ENCODE data around the gene CCDC14. TPM values are rescaled to one million over a fixed set of nuclear protein-coding genes. Genes with fewer than 3 reads are reported as not detected.

CCDC14 gene
- total and polyA plus RNA-seq, 5 donors from 2014 or later: 4.1 to 50.5 (median 9.0) TPM

DNA sequence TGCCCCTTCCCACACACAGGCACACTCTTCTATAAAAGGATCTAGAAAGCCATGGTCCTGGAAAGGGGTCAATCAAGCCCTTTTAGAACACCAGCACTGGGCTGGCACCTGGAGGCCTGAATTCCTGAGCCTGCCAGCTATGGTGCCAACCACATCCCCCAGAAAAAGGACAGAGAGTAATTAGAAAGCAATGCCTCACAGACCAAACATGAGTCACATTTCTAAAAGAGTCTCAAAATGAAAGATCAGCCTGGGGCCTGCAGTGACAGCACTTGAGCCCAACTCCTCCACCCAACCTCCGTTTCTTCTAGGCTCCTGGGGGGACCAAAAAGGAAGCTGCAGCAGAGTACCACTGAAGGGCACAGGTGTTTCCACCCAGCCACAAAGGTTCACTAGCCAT, 91.0 kb downstream of the CCDC14 start:
- Mint-ChIP-seq H3K36me3 (no peaks in the 10 kb centered on the region), H3K4me3 (no peak overlapping the region), H3K27ac (no peak overlapping the region), H3K9me3 (peaks cover 0 to 2% (median 0%) of the 10 kb centered on the region in 7 donors), H3K4me1 (no peaks in the 10 kb centered on the region), H3K27me3 (peaks cover 14% of the 10 kb centered on the region)
- H3K27ac ChIP-seq (ENCODE audit: insufficient read depth, low read length, poor library complexity, severe bottlenecking): no peak overlapping the region
- DNase-seq (no peak), ATAC-seq (ENCODE audit: low read depth in 2 of 2) (no peak)
- no peak overlapping the region for H3K4me3 ChIP-seq (ENCODE audit: low read depth, low read length)
- H3K36me3 ChIP-seq (ENCODE audit: control insufficient read depth, insufficient read depth, low read length): no peaks in the 10 kb centered on the region
- H3K9me3 ChIP-seq (ENCODE audit: control insufficient read depth in 2 of 2, low read length in 2 of 2): no peaks in the 10 kb centered on the region
- H3K27me3 ChIP-seq (ENCODE audit: control insufficient read depth, insufficient read depth, low read length): peaks cover 1% of the 10 kb centered on the region
- H3K4me1 ChIP-seq (ENCODE audit: control insufficient read depth, insufficient read depth, low read length, poor library complexity, severe bottlenecking): no peaks in the 10 kb centered on the region

DNA sequence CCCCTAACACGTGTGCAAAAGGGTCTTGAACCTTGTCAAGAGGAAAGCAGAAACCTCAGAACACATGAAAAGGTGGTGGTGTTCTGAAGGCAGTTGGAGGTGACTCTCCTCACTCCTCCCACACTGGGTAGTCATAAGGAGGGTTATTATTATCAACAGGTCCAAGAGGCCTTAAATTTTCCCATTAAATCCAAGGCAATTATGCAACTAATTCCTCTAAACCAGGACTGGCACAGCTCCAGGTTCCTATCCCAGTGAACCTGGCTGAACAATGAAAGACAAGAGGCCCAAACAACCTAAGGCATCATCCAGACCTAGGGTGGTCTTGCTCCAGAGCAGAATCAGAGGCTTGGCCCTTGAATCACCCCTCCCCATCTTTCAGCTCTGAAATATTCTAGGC, 91.9 kb downstream of the CCDC14 start:
- H3K36me3 Mint-ChIP-seq: no peaks in the 10 kb centered on the region
- H3K27ac Mint-ChIP-seq: no peak overlapping the region
- no peaks in the 10 kb centered on the region for H3K4me1 Mint-ChIP-seq
- no peak overlapping the region for H3K4me3 Mint-ChIP-seq
- ATAC-seq (ENCODE audit: low read depth in 2 of 2) (no peak), DNase-seq (no peak)
- no peak overlapping the region for H3K4me3 ChIP-seq (ENCODE audit: low read depth, low read length)
- H3K27me3 ChIP-seq (ENCODE audit: control insufficient read depth, insufficient read depth, low read length): peaks cover 1% of the 10 kb centered on the region
- peaks cover 12% of the 10 kb centered on the region for H3K27me3 Mint-ChIP-seq
- peaks cover 0 to 2% (median 0%) of the 10 kb centered on the region in 7 donors for H3K9me3 Mint-ChIP-seq
- no peaks in the 10 kb centered on the region for H3K36me3 ChIP-seq (ENCODE audit: control insufficient read depth, insufficient read depth, low read length)
- no peaks in the 10 kb centered on the region for H3K9me3 ChIP-seq (ENCODE audit: control insufficient read depth in 2 of 2, low read length in 2 of 2)
- H3K27ac ChIP-seq (ENCODE audit: insufficient read depth, low read length, poor library complexity, severe bottlenecking): no peak overlapping the region
- no peaks in the 10 kb centered on the region for H3K4me1 ChIP-seq (ENCODE audit: control insufficient read depth, insufficient read depth, low read length, poor library complexity, severe bottlenecking)

DNA sequence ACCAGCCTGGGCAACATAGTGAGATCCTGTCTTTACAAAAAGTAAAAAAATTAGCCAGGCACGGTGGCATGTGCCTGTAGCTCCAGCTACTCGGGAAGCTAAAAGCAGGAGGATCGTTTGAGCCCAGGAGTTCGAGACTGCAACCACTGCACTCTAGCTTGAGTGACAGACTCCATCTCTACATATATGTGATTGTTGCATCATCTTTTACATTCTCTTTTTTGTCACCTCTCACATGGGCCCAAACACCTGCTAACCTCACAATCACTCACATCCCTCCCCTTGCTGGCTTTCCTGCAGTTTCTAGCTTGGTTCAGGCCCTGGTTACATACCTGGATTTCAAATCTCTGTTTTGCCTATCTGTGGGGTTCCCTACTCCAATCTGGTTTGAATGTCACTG, 96.3 kb downstream of the CCDC14 start:
- ATAC-seq (ENCODE audit: low read depth in 2 of 2) (no peak), DNase-seq (no peak)
- Histone ChIP-seq H3K27me3 (ENCODE audit: control insufficient read depth, insufficient read depth, low read length) (no peaks in the 10 kb centered on the region), H3K36me3 (ENCODE audit: control insufficient read depth, insufficient read depth, low read length) (no peaks in the 10 kb centered on the region), H3K9me3 (ENCODE audit: control insufficient read depth in 2 of 2, low read length in 2 of 2) (no peaks in the 10 kb centered on the region), H3K27ac (ENCODE audit: insufficient read depth, low read length, poor library complexity, severe bottlenecking) (no peak overlapping the region), H3K4me3 (ENCODE audit: low read depth, low read length) (no peak overlapping the region), H3K4me1 (ENCODE audit: control insufficient read depth, insufficient read depth, low read length, poor library complexity, severe bottlenecking) (no peaks in the 10 kb centered on the region)
- Mint-ChIP-seq H3K9me3 (peaks cover 0 to 6% (median 0%) of the 10 kb centered on the region in 7 donors), H3K27me3 (peaks cover 5% of the 10 kb centered on the region), H3K4me3 (no peak overlapping the region), H3K4me1 (no peaks in the 10 kb centered on the region), H3K36me3 (no peaks in the 10 kb centered on the region), H3K27ac (no peak overlapping the region)

Other genes with a start within 250 kb of the CCDC14 start
- gene MYLK, start 76.9 kb downstream of the CCDC14 start, total RNA-seq: 2.9 TPM
- gene MYLK, start 76.9 kb downstream of the CCDC14 start, polyA plus RNA-seq: under 1 TPM in 3 of 4 donors, not detected in 1; 0.07 to 0.25 (median 0.15) TPM
- gene ROPN1, start 30.9 kb upstream of the CCDC14 start, total RNA-seq: not detected
- not detected for gene ROPN1, start 30.9 kb upstream of the CCDC14 start, polyA plus RNA-seq
- 12.3 TPM for gene KALRN, start 72.1 kb upstream of the CCDC14 start, total RNA-seq
- gene KALRN, start 72.1 kb upstream of the CCDC14 start, polyA plus RNA-seq: 10 to 100 TPM in 3 of 4 donors, 1 to 10 TPM in 1; 5.2 to 15.5 (median 11.3) TPM